Kidney epithelial cell (primary cell): ENCODE measurements around the gene TENM3. TPM values are rescaled to one million over a fixed set of nuclear protein-coding genes. Genes with fewer than 3 reads are reported as not detected.

Source experiments
- DNase-seq: peaks from one replicate; pipeline ENCODE4 v3.0.0-alpha.2; 2010; ENCODE audit warnings: low read depth
- H3K27me3 ChIP-seq: 2 replicates; pipeline ENCODE4 v1.6.0; 2011; ENCODE audit warnings: low read length; ENCODE audit not compliant: control insufficient read depth, insufficient read depth
- H3K36me3 ChIP-seq: 2 replicates; pipeline ENCODE4 v1.5.1; 2011; ENCODE audit warnings: low read length; ENCODE audit not compliant: control insufficient read depth, insufficient read depth
- H3K4me3 ChIP-seq: 2 replicates; pipeline ENCODE4 v1.5.1; 2011; ENCODE audit warnings: low read depth, mild to moderate bottlenecking, control low read depth, low read length
- CTCF ChIP-seq: IDR thresholded peaks from 2 replicates; pipeline ENCODE4 v1.5.1; 2011; ENCODE audit warnings: mild to moderate bottlenecking, moderate library complexity, low read length, control low read depth, inconsistent platforms; ENCODE audit not compliant: insufficient read depth, poor library complexity, severe bottlenecking
- total RNA-seq: library from RNA; depleted of rRNA; stranded (reverse); fragments of >200 nt; gene quantifications from 2 replicates; pipeline ENCODE4 v1.2.3, GENCODE V29; 2015

Gene TENM3
- total RNA-seq, 1 donor from 2014 or later: 11.2 TPM

GRCh38 chr4:182432819-182433218, 189.6 kb downstream of the TENM3 start:
- DNase-seq: no peak
- Histone ChIP-seq H3K27me3 (no peaks in the 10 kb centered on the region), H3K36me3 (no peaks in the 10 kb centered on the region), H3K4me3 (no peak overlapping the region)
- no peak for TF ChIP-seq CTCF

GRCh38 chr4:182434720-182435119, 191.5 kb downstream of the TENM3 start:
- no peak for DNase-seq
- Histone ChIP-seq H3K4me3 (no peak overlapping the region), H3K27me3 (no peaks in the 10 kb centered on the region), H3K36me3 (no peaks in the 10 kb centered on the region)
- no peak for TF ChIP-seq CTCF

- no peaks in the 10 kb centered on the region for H3K27me3 ChIP-seq
- no peak for DNase-seq
- H3K4me3 ChIP-seq: no peak overlapping the region
- H3K36me3 ChIP-seq: no peaks in the 10 kb centered on the region
- TF ChIP-seq CTCF: no peak
Measured at GRCh38 chr4:182435401-182435800, 192.2 kb downstream of the TENM3 start.

GRCh38 chr4:182443070-182443469, 199.9 kb downstream of the TENM3 start:
- Histone ChIP-seq H3K27me3 (no peaks in the 10 kb centered on the region), H3K36me3 (no peaks in the 10 kb centered on the region), H3K4me3 (no peak overlapping the region)
- no peak for DNase-seq
- TF ChIP-seq CTCF: peak; percentile 2

- Histone ChIP-seq H3K4me3 (peak overlapping the region; percentile 62), H3K36me3 (no peaks in the 10 kb centered on the region), H3K27me3 (no peaks in the 10 kb centered on the region)
- no peak for DNase-seq
- no peak for TF ChIP-seq CTCF
Measured at GRCh38 chr4:182447767-182448280, 204.6 kb downstream of the TENM3 start.
